Trophoblast cell (in vitro differentiated cells and primary cell): ENCODE measurements around the gene FANCI.

ENCODE experiments used
- DNase-seq, 2 donors: peaks; one replicate each; pipeline ENCODE4 v3.0.0-alpha.2; 2016
- H2AFZ ChIP-seq: 2 replicates; pipeline ENCODE4 v1.6.1; 2013; ENCODE audit warnings: low read length, moderate library complexity, mild to moderate bottlenecking; ENCODE audit not compliant: insufficient read depth, poor library complexity
- H2AK5ac ChIP-seq: 2 replicates; pipeline ENCODE4 v1.6.1; 2013; ENCODE audit warnings: mild to moderate bottlenecking, low read length
- H2BK120ac ChIP-seq: 2 replicates; pipeline ENCODE4 v1.6.1; 2013; ENCODE audit warnings: low read length, mild to moderate bottlenecking, moderate library complexity; ENCODE audit not compliant: insufficient read depth, poor library complexity
- H2BK12ac ChIP-seq: 2 replicates; pipeline ENCODE4 v1.6.1; 2013; ENCODE audit warnings: mild to moderate bottlenecking, low read length, moderate library complexity
- H2BK5ac ChIP-seq: 2 replicates; pipeline ENCODE4 v1.6.1; 2013; ENCODE audit warnings: low read length, low read depth, moderate library complexity, mild to moderate bottlenecking; ENCODE audit not compliant: poor library complexity
- H3K14ac ChIP-seq: 2 replicates; pipeline ENCODE4 v1.6.1; 2013; ENCODE audit warnings: mild to moderate bottlenecking, low read length
- H3K18ac ChIP-seq: 2 replicates; pipeline ENCODE4 v1.6.1; 2013; ENCODE audit warnings: mild to moderate bottlenecking, low read length
- H3K23ac ChIP-seq: 2 replicates; pipeline ENCODE4 v1.6.1; 2013; ENCODE audit warnings: low read length
- H3K27ac ChIP-seq: 2 replicates; pipeline ENCODE4 v1.5.1; 2013; ENCODE audit warnings: low read depth, mild to moderate bottlenecking, inconsistent platforms, low read length, moderate library complexity
- H3K27me3 ChIP-seq: 2 replicates; pipeline ENCODE4 v1.6.1; 2013; ENCODE audit warnings: inconsistent platforms, mild to moderate bottlenecking, low read length, moderate library complexity; ENCODE audit not compliant: insufficient read depth
- H3K36me3 ChIP-seq, 2 experiments: 1 replicate in 1 of 2; 2 replicates in 1 of 2; pipeline ENCODE4 v1.6.1; 2013; ENCODE audit warnings: low read length in 2 of 2, mild to moderate bottlenecking in 2 of 2, moderate library complexity in 1 of 2; ENCODE audit not compliant: insufficient read depth in 2 of 2, control insufficient read depth in 1 of 2
- H3K4ac ChIP-seq: 2 replicates; pipeline ENCODE4 v1.6.1; 2013; ENCODE audit warnings: low read depth, mild to moderate bottlenecking, low read length, moderate library complexity
- H3K4me1 ChIP-seq, 2 experiments: 1 replicate in 1 of 2; 2 replicates in 1 of 2; pipeline ENCODE4 v1.6.1; 2013; ENCODE audit warnings: low read length in 2 of 2, mild to moderate bottlenecking in 2 of 2, moderate library complexity in 1 of 2; ENCODE audit not compliant: insufficient read depth in 2 of 2, control insufficient read depth in 1 of 2
- H3K4me2 ChIP-seq: 2 replicates; pipeline ENCODE4 v1.6.1; 2013; ENCODE audit warnings: inconsistent platforms, mild to moderate bottlenecking, low read length, moderate library complexity
- H3K4me3 ChIP-seq: 2 replicates; pipeline ENCODE4 v1.5.1; 2013; ENCODE audit warnings: mild to moderate bottlenecking, low read depth, low read length, inconsistent platforms
- H3K79me1 ChIP-seq: one replicate; pipeline ENCODE4 v1.6.1; 2013; ENCODE audit warnings: low read length
- H3K79me2 ChIP-seq: 2 replicates; pipeline ENCODE4 v1.6.1; 2013; ENCODE audit warnings: low read length, mild to moderate bottlenecking; ENCODE audit not compliant: control insufficient read depth, insufficient read depth, poor library complexity
- H3K9ac ChIP-seq: 2 replicates; pipeline ENCODE4 v1.6.1; 2013; ENCODE audit warnings: mild to moderate bottlenecking, low read length
- H3K9me3 ChIP-seq: 2 replicates; pipeline ENCODE4 v1.6.1; 2013; ENCODE audit warnings: low read depth, mild to moderate bottlenecking, control low read depth, inconsistent platforms, low read length; ENCODE audit not compliant: insufficient read depth
- H4K12ac ChIP-seq: 2 replicates; pipeline ENCODE4 v1.6.1; 2013; ENCODE audit warnings: low read depth, mild to moderate bottlenecking, low read length, moderate library complexity
- H4K8ac ChIP-seq: 2 replicates; pipeline ENCODE4 v1.6.1; 2013; ENCODE audit warnings: low read depth, mild to moderate bottlenecking, low read length, moderate library complexity
- H4K91ac ChIP-seq: one replicate; pipeline ENCODE4 v1.6.1; 2013; ENCODE audit warnings: low read depth, mild to moderate bottlenecking, low read length, moderate library complexity
- WGBS: extraction: QIAGEN DNeasy Blood & Tissue Kit; methylation state at CpG from one replicate; pipeline ENCODE4 v1.1.7; 2013; ENCODE audit warnings: missing lambda C conversion rate; ENCODE audit not compliant: insufficient read length, insufficient coverage; ENCODE audit errors: extremely low coverage; 5-methylcytosine and 5-hydroxymethylcytosine counted together

FANCI gene

DNA sequence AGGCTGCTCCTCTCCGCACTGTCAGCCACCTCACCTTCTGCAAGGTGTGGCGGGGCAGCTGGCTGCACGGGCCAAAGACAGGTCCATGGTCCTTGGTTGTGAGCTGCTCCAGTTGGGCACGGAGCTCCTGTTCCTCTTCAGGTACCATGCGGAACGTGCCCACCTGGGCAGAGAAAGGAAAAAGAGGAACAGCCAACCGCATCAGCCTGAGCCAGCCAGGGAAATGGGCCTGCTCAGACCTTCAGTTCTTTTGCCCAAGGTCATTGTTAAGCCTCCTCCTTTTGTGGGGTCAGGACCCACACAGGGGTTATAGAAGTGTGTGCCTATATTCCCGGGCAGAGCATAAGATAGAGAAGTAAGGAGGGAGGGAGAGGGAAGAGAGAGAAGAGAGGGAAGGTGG, 25.2 kb upstream of the FANCI start:
- no peaks in the 10 kb centered on the region for H3K36me3 ChIP-seq
- peaks cover 2% of the 10 kb centered on the region for H3K9me3 ChIP-seq
- no peak overlapping the region for H4K12ac ChIP-seq
- H2BK120ac ChIP-seq: no peak overlapping the region
- no CpG with 5 or more reads among the region's 8 CpGs for whole genome bisulfite sequencing
- H3K18ac ChIP-seq: no peak overlapping the region
- no peak overlapping the region for H3K23ac ChIP-seq
- peaks cover 0 to 2% of the 10 kb centered on the region in 2 experiments for H3K4me1 ChIP-seq
- no peak overlapping the region for H3K4ac ChIP-seq
- H3K14ac ChIP-seq: peak overlapping the region; percentile 11
- no peak overlapping the region for H2AFZ ChIP-seq
- H3K27me3 ChIP-seq: no peaks in the 10 kb centered on the region
- H3K79me1 ChIP-seq: no peaks in the 10 kb centered on the region
- DNase-seq: no peak
- H2BK5ac ChIP-seq: no peak overlapping the region
- H4K91ac ChIP-seq: peak overlapping the region; percentile 12
- no peak overlapping the region for H2BK12ac ChIP-seq
- no peak overlapping the region for H4K8ac ChIP-seq
- H3K4me3 ChIP-seq: no peak overlapping the region
- H2AK5ac ChIP-seq: no peak overlapping the region
- H3K4me2 ChIP-seq: no peak overlapping the region
- H3K79me2 ChIP-seq: no peaks in the 10 kb centered on the region
- no peak overlapping the region for H3K27ac ChIP-seq
- H3K9ac ChIP-seq: no peak overlapping the region

GRCh38 chr15:89221543-89221942, 22.2 kb upstream of the FANCI start, which contains the start of gene RLBP1:
Gene RLBP1 (minus strand): TSS chr15:89221579. CDS start chr15:89218975, 2,604 bp downstream.
- Histone ChIP-seq H3K36me3 (no peaks in the 10 kb centered on the region), H3K79me2 (no peaks in the 10 kb centered on the region), H3K4me2 (no peak within 1 kb of the TSS), H3K27ac (no peak within 1 kb of the TSS), H2BK120ac (no peak within 1 kb of the TSS), H2AK5ac (no peak within 1 kb of the TSS), H3K23ac (no peak within 1 kb of the TSS), H3K27me3 (no peaks in the 10 kb centered on the region), H3K79me1 (no peaks in the 10 kb centered on the region), H3K4me3 (no peak within 1 kb of the TSS), H2BK12ac (no peak within 1 kb of the TSS), H3K14ac (no peak within 1 kb of the TSS), H4K12ac (no peak within 1 kb of the TSS), H4K91ac (no peak within 1 kb of the TSS), H3K4ac (no peak within 1 kb of the TSS), H3K9me3 (peaks cover 2% of the 10 kb centered on the region), H3K18ac (no peak within 1 kb of the TSS), H3K9ac (no peak within 1 kb of the TSS), H4K8ac (no peak within 1 kb of the TSS), H2AFZ (no peak within 1 kb of the TSS), H3K4me1 (no peaks in the 10 kb centered on the region), H2BK5ac (no peak within 1 kb of the TSS)
- WGBS: no CpG with 5 or more reads among the region's 11 CpGs
- no peak for DNase-seq

- Histone ChIP-seq H4K91ac (no peak overlapping the region), H2BK5ac (no peak overlapping the region), H3K18ac (no peak overlapping the region), H3K9me3 (no peaks in the 10 kb centered on the region), H3K4me3 (no peak overlapping the region), H2AK5ac (no peak overlapping the region), H4K8ac (no peak overlapping the region), H2BK12ac (no peak overlapping the region), H3K4ac (no peak overlapping the region), H2AFZ (no peak overlapping the region), H3K23ac (no peak overlapping the region), H3K79me1 (no peaks in the 10 kb centered on the region), H3K27me3 (no peaks in the 10 kb centered on the region), H3K79me2 (no peaks in the 10 kb centered on the region), H3K36me3 (no peaks in the 10 kb centered on the region), H3K4me2 (no peak overlapping the region), H4K12ac (no peak overlapping the region), H3K14ac (no peak overlapping the region), H3K4me1 (no peaks in the 10 kb centered on the region), H2BK120ac (no peak overlapping the region), H3K27ac (no peak overlapping the region), H3K9ac (no peak overlapping the region)
- WGBS: no CpG with 5 or more reads among the region's 5 CpGs
- DNase-seq: no peak
Observed at GRCh38 chr15:89225588-89225987, 18.2 kb upstream of the FANCI start.

- no peak overlapping the region for H3K4me3 ChIP-seq
- WGBS: no CpG with 5 or more reads among the region's 14 CpGs
Observed at GRCh38 chr15:89226359-89227221, 17.2 kb upstream of the FANCI start.

More at GRCh38 chr15:89226359-89227221, 17.2 kb upstream of the FANCI start:
- Histone ChIP-seq H3K79me1 (no peaks in the 10 kb centered on the region), H4K8ac (no peak overlapping the region), H3K23ac (no peak overlapping the region), H3K36me3 (no peaks in the 10 kb centered on the region), H3K14ac (no peak overlapping the region), H2AFZ (no peak overlapping the region), H4K91ac (no peak overlapping the region), H3K9ac (no peak overlapping the region), H3K4me1 (no peaks in the 10 kb centered on the region), H4K12ac (no peak overlapping the region), H2BK120ac (no peak overlapping the region), H3K79me2 (no peaks in the 10 kb centered on the region), H2AK5ac (no peak overlapping the region), H2BK5ac (no peak overlapping the region), H3K9me3 (no peaks in the 10 kb centered on the region), H2BK12ac (no peak overlapping the region), H3K4me2 (no peak overlapping the region), H3K18ac (no peak overlapping the region), H3K27me3 (no peaks in the 10 kb centered on the region), H3K27ac (no peak overlapping the region), H3K4ac (no peak overlapping the region)
- DNase-seq: no peak
